GM12875 (cell line): ENCODE measurements around the gene PRR23E.

ENCODE experiments used
- H3K4me3 ChIP-seq: one replicate; pipeline ENCODE4 v1.5.1; 2011; ENCODE audit warnings: low read depth, low read length, control low read depth
- CTCF ChIP-seq: IDR thresholded peaks from 2 replicates; pipeline ENCODE4 v1.5.1; 2011; ENCODE audit warnings: low read depth, mild to moderate bottlenecking, control low read depth, inconsistent platforms, low read length, moderate library complexity, borderline replicate concordance; ENCODE audit not compliant: insufficient read depth

The PRR23E gene

GRCh38 chr3:127185962-127186674 lies 6.8 kb upstream of the PRR23E start:
- no peak overlapping the region for H3K4me3 ChIP-seq
- TF ChIP-seq CTCF: no peak

GRCh38 chr3:127187316-127187715 lies 5.6 kb upstream of the PRR23E start:
- H3K4me3 ChIP-seq: no peak overlapping the region
- no peak for TF ChIP-seq CTCF

GRCh38 chr3:127193341-127193740 lies 410 bp downstream of the PRR23E start:
- TF ChIP-seq CTCF: no peak
- H3K4me3 ChIP-seq: no peak overlapping the region

- no peak for TF ChIP-seq CTCF
- no peak overlapping the region for H3K4me3 ChIP-seq
Measured at GRCh38 chr3:127193775-127194174, 844 bp downstream of the PRR23E start.

- no peak for TF ChIP-seq CTCF
- H3K4me3 ChIP-seq: no peak overlapping the region
Measured at GRCh38 chr3:127194601-127195187, 1.8 kb downstream of the PRR23E start.

- TF ChIP-seq CTCF: no peak
- H3K4me3 ChIP-seq: no peak overlapping the region
Measured at GRCh38 chr3:127195417-127195816, 2.5 kb downstream of the PRR23E start.

GRCh38 chr3:127196002-127196401 lies 3.1 kb downstream of the PRR23E start:
- H3K4me3 ChIP-seq: no peak overlapping the region
- no peak for TF ChIP-seq CTCF
